HFFc6 (cell line): ENCODE measurements around the gene GHRL. TPM values are rescaled to one million over a fixed set of nuclear protein-coding genes. Genes with fewer than 3 reads are reported as not detected.
A peak's percentile ranks its signal among the peaks of the same experiment; 100 is the strongest.

Experiments
- DNase-seq: peaks from one replicate; pipeline ENCODE4 v3.0.0-alpha.2; 2018
- H3K27ac Mint-ChIP-seq: 2 replicates; pipeline ENCODE4 v1.8.0; 2020; ENCODE audit warnings: mild to moderate bottlenecking, mixed read lengths
- H3K27me3 Mint-ChIP-seq: 2 replicates; pipeline ENCODE4 v1.8.0; 2021; ENCODE audit warnings: mild to moderate bottlenecking, moderate library complexity, mixed read lengths; ENCODE audit not compliant: insufficient read depth
- H3K36me3 Mint-ChIP-seq: 2 replicates; pipeline ENCODE4 v1.8.0; 2021; ENCODE audit warnings: low read depth, mixed read lengths
- H3K4me1 Mint-ChIP-seq: 2 replicates; pipeline ENCODE4 v1.8.0; 2020; ENCODE audit warnings: low read depth, mixed read lengths
- H3K4me3 Mint-ChIP-seq: 2 replicates; pipeline ENCODE4 v1.8.0; 2020; ENCODE audit warnings: mild to moderate bottlenecking, moderate library complexity, mixed read lengths
- H3K9me3 Mint-ChIP-seq: 2 replicates; pipeline ENCODE4 v1.8.0; 2020; ENCODE audit warnings: mild to moderate bottlenecking, mixed read lengths
- total RNA-seq, 6 experiments: library from RNA; stranded (reverse); fragmentation: NEBNext Ultra II Directional; extraction: Animal tissue kit (Norgen Biotek cat#: 25700); gene quantifications; 2 replicates in 1 of 6; 3 replicates in 5 of 6; pipeline ENCODE4 v1.2.3, GENCODE V29; 2021
- TF ChIP-seq, protein P1 (sequence below): fragments of 200-600 bp; sonication (generic); IDR thresholded peaks from 2 replicates; pipeline ENCODE4 v1.5.0; 2021; ENCODE audit warnings: antibody characterized with exemption, mild to moderate bottlenecking

The GHRL gene
- total RNA-seq, 6 experiments from 2014 or later: 0.21 to 0.41 TPM; not detected in 4

DNA sequence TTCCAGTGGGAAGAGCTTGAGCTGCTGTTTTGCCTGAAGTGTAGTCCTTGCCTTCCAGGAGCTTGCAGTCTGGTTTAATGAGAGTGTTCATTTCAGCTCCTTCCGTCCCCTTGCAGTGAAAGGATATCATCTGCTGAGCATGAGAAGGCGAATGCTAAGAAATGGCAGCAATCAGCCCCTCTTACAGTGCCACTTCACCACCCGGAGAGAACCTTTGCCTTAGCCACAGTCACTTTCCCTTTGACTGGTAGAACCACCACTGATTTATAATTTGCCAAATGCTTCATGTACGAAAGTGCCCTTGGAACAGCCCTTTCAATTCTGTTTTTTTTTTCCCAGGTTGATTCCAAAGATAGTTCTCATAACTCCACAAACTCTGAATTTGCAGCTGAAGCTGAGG is 32.9 kb downstream of the GHRL start:
- H3K4me1 Mint-ChIP-seq: peaks cover 15% of the 10 kb centered on the region
- H3K4me3 Mint-ChIP-seq: no peak overlapping the region
- no peak for DNase-seq
- H3K27ac Mint-ChIP-seq: no peak overlapping the region
- H3K9me3 Mint-ChIP-seq: no peaks in the 10 kb centered on the region
- no peaks in the 10 kb centered on the region for H3K27me3 Mint-ChIP-seq
- TF ChIP-seq, protein P1, sequence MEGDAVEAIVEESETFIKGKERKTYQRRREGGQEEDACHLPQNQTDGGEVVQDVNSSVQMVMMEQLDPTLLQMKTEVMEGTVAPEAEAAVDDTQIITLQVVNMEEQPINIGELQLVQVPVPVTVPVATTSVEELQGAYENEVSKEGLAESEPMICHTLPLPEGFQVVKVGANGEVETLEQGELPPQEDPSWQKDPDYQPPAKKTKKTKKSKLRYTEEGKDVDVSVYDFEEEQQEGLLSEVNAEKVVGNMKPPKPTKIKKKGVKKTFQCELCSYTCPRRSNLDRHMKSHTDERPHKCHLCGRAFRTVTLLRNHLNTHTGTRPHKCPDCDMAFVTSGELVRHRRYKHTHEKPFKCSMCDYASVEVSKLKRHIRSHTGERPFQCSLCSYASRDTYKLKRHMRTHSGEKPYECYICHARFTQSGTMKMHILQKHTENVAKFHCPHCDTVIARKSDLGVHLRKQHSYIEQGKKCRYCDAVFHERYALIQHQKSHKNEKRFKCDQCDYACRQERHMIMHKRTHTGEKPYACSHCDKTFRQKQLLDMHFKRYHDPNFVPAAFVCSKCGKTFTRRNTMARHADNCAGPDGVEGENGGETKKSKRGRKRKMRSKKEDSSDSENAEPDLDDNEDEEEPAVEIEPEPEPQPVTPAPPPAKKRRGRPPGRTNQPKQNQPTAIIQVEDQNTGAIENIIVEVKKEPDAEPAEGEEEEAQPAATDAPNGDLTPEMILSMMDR: no peak
- peaks cover 56% of the 10 kb centered on the region for H3K36me3 Mint-ChIP-seq

DNA sequence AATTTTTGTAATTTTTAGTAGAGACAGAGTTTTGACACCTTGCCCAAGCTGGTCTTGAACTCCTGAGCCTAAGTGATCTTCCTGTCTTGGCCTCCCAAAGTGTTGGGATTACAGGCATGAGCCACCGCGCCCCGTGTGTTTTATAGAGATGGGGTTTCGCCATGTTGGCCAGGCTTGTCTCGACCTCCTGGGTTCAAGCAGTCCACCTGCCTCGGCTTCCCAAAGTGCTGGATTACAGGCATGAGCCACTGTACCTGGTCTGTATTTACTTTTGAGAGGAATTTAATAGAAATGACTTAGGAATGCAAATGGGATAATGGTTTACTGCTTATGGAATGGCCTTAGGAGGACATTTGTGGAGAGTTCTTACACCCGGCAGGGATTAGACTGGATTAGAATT is 33.7 kb downstream of the GHRL start:
- TF ChIP-seq, protein P1: no peak
- no peak overlapping the region for H3K4me3 Mint-ChIP-seq
- no peak for DNase-seq
- H3K36me3 Mint-ChIP-seq: peaks cover 56% of the 10 kb centered on the region
- H3K27ac Mint-ChIP-seq: no peak overlapping the region
- H3K4me1 Mint-ChIP-seq: peaks cover 11% of the 10 kb centered on the region
- H3K9me3 Mint-ChIP-seq: no peaks in the 10 kb centered on the region
- H3K27me3 Mint-ChIP-seq: no peaks in the 10 kb centered on the region

DNA sequence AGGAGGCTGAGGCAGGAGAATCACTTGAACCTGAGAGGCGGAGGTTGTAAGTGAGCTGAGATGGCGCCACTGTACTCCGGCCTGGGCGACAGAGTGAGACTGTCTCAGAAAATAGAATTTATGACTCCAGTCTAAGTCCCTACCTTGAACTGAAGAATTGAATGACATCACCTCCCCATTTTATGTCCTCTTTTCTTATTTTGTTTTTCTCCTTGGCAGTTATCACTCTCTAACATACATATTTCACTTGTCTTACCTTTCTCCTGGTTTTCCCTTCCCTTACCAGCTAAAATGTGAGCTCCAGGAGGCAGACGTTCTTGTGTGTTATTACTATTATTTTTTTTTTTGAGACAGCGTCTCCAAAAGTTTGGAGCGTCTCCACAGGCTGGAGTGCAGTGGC is 36.9 kb downstream of the GHRL start:
- Mint-ChIP-seq H3K4me3 (no peak overlapping the region), H3K27ac (no peak overlapping the region), H3K9me3 (no peaks in the 10 kb centered on the region), H3K27me3 (peaks cover 3% of the 10 kb centered on the region; the same call in 1 of the 2 replicates), H3K36me3 (peaks cover 50% of the 10 kb centered on the region), H3K4me1 (peaks cover 5% of the 10 kb centered on the region)
- DNase-seq: no peak
- TF ChIP-seq, protein P1: no peak

DNA sequence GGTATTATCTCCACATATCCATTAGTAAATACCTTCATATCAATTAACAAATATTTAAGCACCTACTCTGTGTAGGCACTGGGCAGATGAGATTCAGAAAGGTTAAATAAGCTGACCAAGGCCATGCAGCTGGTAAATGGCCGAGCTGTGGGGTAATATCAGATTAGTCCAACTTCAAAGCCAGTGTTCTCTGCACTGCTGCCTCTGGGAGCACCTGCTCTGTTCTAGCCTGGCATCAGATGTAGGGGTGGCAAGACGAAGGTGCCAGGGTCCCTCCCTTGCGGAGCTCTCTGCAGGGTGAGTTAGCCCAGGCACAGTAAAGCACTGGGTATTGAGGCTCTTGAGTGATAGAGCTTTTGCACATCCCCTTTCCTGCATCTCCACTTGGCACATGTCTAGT is 39.0 kb downstream of the GHRL start:
- H3K27me3 Mint-ChIP-seq: peaks cover 3% of the 10 kb centered on the region; the same call in 1 of the 2 replicates
- H3K27ac Mint-ChIP-seq: no peak overlapping the region
- TF ChIP-seq, protein P1: no peak
- peaks cover 20% of the 10 kb centered on the region for H3K4me1 Mint-ChIP-seq
- H3K4me3 Mint-ChIP-seq: no peak overlapping the region
- no peak for DNase-seq
- no peaks in the 10 kb centered on the region for H3K9me3 Mint-ChIP-seq
- H3K36me3 Mint-ChIP-seq: peaks cover 43% of the 10 kb centered on the region

DNA sequence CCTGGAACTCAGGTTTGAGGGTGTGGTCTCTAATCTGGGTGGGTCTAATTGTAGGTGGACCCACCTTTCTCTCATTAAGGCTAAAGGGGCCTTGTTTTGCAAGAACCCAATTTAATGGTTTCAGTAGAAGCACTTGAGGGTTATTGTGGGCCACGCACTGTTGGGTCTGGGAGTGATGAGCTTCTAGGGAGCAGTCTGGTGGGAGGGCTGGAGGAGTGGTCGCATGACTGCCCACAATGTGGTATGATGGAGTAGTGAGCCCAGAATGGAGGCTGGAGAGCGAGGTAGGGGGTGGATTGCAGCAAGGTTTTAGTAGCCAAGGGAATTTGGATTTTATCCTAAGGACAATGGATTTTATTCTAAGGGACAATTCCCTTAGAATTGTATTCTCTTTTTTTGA is 41.7 kb downstream of the GHRL start:
- Mint-ChIP-seq H3K9me3 (peaks cover 15% of the 10 kb centered on the region), H3K36me3 (peaks cover 46% of the 10 kb centered on the region), H3K27me3 (peaks cover 5% of the 10 kb centered on the region), H3K4me1 (peaks cover 29% of the 10 kb centered on the region), H3K27ac (no peak overlapping the region), H3K4me3 (peak overlapping the region; percentile 98)
- TF ChIP-seq, protein P1: no peak
- DNase-seq: no peak

DNA sequence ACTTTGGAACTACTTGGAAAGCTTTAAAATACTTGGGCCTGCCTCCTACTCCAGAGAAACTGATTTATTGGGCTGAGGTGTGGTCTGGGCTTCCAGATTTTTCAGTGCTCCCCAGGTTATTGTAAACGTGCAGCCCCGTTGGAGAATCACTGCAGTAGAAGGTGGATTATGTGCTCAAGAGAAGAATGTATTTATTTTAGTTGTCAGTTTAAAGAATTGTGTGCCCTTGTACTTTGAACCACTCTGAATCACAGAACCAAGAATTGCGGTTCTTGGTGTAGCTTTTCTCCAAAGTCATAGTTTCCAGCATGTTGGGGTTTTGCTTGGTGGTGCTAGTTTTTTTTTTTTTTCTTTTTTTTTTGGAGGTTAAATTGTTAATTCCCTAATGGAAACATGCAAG is 42.9 kb downstream of the GHRL start:
- H3K4me3 Mint-ChIP-seq: peak overlapping the region; percentile 98
- H3K4me1 Mint-ChIP-seq: peaks cover 29% of the 10 kb centered on the region
- H3K36me3 Mint-ChIP-seq: peaks cover 53% of the 10 kb centered on the region
- peak overlapping the region; percentile 88 for H3K27ac Mint-ChIP-seq
- H3K9me3 Mint-ChIP-seq: peaks cover 27% of the 10 kb centered on the region
- TF ChIP-seq, protein P1: no peak
- H3K27me3 Mint-ChIP-seq: peaks cover 5% of the 10 kb centered on the region
- DNase-seq: peak; percentile 20
